ENCODE measurements around the gene TRAPPC11.

The TRAPPC11 gene

GRCh38 chr4:183760326-183760725 is 101.2 kb downstream of the TRAPPC11 start:
- no peak for DNase-seq
